ENCODE results near the gene RASGEF1C. TPM values are rescaled to one million over a fixed set of nuclear protein-coding genes. Genes with fewer than 3 reads are reported as not detected.

RASGEF1C gene
- total and polyA plus RNA-seq, 9 donors, result 2.3 to 5.3 (median 3.5) TPM

DNA sequence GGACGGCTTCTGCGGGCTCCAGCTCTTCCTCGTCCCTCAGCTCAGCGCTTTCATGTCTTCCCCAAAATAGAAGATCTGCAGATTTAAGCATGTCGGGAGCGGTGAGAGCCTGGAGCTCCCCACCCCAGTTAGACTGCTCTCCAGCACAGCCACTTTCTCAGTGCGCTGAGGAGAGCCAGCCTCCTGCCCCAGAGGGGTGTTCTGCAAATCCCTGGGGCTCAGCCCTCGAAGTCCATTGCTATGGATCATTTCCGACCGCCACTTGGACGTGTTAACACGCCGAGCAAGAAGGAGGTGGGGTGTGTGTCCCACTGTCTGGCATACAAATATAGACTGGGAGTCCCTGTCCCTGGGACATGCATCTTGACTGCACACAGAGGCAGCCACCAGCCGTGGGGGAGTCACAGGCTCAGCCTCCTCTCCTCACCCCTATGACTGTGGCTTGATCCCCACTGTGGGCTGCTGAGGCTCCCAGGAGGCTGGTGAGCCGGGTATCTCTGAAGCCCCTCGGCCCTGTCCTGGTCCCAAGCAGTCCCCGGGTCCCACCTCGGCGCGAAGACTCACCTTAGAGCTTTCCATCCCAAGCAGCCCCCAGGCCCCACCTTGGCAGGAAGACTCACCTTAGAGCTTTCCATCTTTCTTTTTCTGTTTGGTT, 107.4 kb downstream of the RASGEF1C start:
- H3K4me3 ChIP-seq (ENCODE audit: low read length), result no peak overlapping the region
- no peak for DNase-seq
- 80% methylated on average over 19 of the region's 20 CpGs for WGBS (ENCODE audit: insufficient coverage)
- H3K27ac ChIP-seq (ENCODE audit: low read length), result no peak overlapping the region
- H3K4me1 ChIP-seq (ENCODE audit: control insufficient read depth, insufficient read depth, low read length), result no peaks in the 10 kb centered on the region
- H3K27me3 ChIP-seq (ENCODE audit: control insufficient read depth, insufficient read depth, low read length), result no peaks in the 10 kb centered on the region
- peaks cover 5% of the 10 kb centered on the region for H3K9me3 ChIP-seq (replicated peaks; ENCODE audit: control insufficient read depth, low read depth, low read length)
- no peaks in the 10 kb centered on the region for H3K36me3 ChIP-seq (ENCODE audit: control insufficient read depth, insufficient read depth, low read length)

- no peaks in the 10 kb centered on the region for H3K27me3 ChIP-seq (ENCODE audit: control insufficient read depth, insufficient read depth, low read length)
- 63% methylated on average over 29 of the region's 29 CpGs for WGBS (ENCODE audit: insufficient coverage)
- no peak overlapping the region for H3K27ac ChIP-seq (ENCODE audit: low read length)
- no peaks in the 10 kb centered on the region for H3K4me1 ChIP-seq (ENCODE audit: control insufficient read depth, insufficient read depth, low read length)
- H3K36me3 ChIP-seq (ENCODE audit: control insufficient read depth, insufficient read depth, low read length), result no peaks in the 10 kb centered on the region
- no peak for DNase-seq
- H3K9me3 ChIP-seq (replicated peaks; ENCODE audit: control insufficient read depth, low read depth, low read length), result no peaks in the 10 kb centered on the region
- no peak overlapping the region for H3K4me3 ChIP-seq (ENCODE audit: low read length)
Observed at GRCh38 chr5:180100621-180101450, 108.2 kb downstream of the RASGEF1C start.

- no peak overlapping the region for H3K27ac ChIP-seq (ENCODE audit: low read length)
- H3K4me3 ChIP-seq (ENCODE audit: low read length), result no peak overlapping the region
- H3K9me3 ChIP-seq (replicated peaks; ENCODE audit: control insufficient read depth, low read depth, low read length), result no peaks in the 10 kb centered on the region
- no peaks in the 10 kb centered on the region for H3K4me1 ChIP-seq (ENCODE audit: control insufficient read depth, insufficient read depth, low read length)
- no peak for DNase-seq
- 84% methylated on average over 13 of the region's 18 CpGs for WGBS (ENCODE audit: insufficient coverage)
- no peaks in the 10 kb centered on the region for H3K27me3 ChIP-seq (ENCODE audit: control insufficient read depth, insufficient read depth, low read length)
- H3K36me3 ChIP-seq (ENCODE audit: control insufficient read depth, insufficient read depth, low read length), result no peaks in the 10 kb centered on the region
Observed at GRCh38 chr5:180099733-180100611, 109.0 kb downstream of the RASGEF1C start.

GRCh38 chr5:180098991-180099732, 109.8 kb downstream of the RASGEF1C start:
- DNase-seq, result no peak
- H3K4me1 ChIP-seq (ENCODE audit: control insufficient read depth, insufficient read depth, low read length), result no peaks in the 10 kb centered on the region
- WGBS (ENCODE audit: insufficient coverage), result 73% methylated on average over 15 of the region's 18 CpGs
- H3K27ac ChIP-seq (ENCODE audit: low read length), result no peak overlapping the region
- H3K4me3 ChIP-seq (ENCODE audit: low read length), result no peak overlapping the region
- H3K9me3 ChIP-seq (replicated peaks; ENCODE audit: control insufficient read depth, low read depth, low read length), result no peaks in the 10 kb centered on the region
- no peaks in the 10 kb centered on the region for H3K27me3 ChIP-seq (ENCODE audit: control insufficient read depth, insufficient read depth, low read length)
- H3K36me3 ChIP-seq (ENCODE audit: control insufficient read depth, insufficient read depth, low read length), result no peaks in the 10 kb centered on the region

DNA sequence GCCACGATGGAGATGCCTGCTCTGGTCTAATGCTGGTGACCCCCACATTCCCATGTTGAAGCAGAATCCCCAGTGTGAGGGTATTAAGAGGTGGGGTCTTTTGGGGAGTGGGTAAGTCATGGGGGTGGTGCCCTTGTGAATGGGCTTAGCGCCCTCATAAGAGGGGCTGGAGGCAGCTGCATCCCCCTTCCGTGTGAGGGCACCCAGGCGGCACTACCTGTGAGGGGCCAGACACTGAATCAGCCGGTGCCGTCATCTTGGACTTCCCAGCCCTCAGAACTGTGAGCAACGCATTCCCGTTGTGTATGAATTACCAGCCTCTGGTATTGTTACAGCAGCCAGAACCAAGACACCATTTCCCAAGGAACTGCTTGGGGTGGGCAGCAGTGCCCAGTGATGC, 110.5 kb downstream of the RASGEF1C start:
- no peak overlapping the region for H3K27ac ChIP-seq (ENCODE audit: low read length)
- no peaks in the 10 kb centered on the region for H3K27me3 ChIP-seq (ENCODE audit: control insufficient read depth, insufficient read depth, low read length)
- no peak overlapping the region for H3K4me3 ChIP-seq (ENCODE audit: low read length)
- 91% methylated on average over 7 of the region's 8 CpGs for WGBS (ENCODE audit: insufficient coverage)
- H3K4me1 ChIP-seq (ENCODE audit: control insufficient read depth, insufficient read depth, low read length), result no peaks in the 10 kb centered on the region
- DNase-seq, result no peak
- no peaks in the 10 kb centered on the region for H3K36me3 ChIP-seq (ENCODE audit: control insufficient read depth, insufficient read depth, low read length)
- no peaks in the 10 kb centered on the region for H3K9me3 ChIP-seq (replicated peaks; ENCODE audit: control insufficient read depth, low read depth, low read length)

- DNase-seq, result no peak
- Histone ChIP-seq H3K36me3 (ENCODE audit: control insufficient read depth, insufficient read depth, low read length) (no peaks in the 10 kb centered on the region), H3K4me1 (ENCODE audit: control insufficient read depth, insufficient read depth, low read length) (no peaks in the 10 kb centered on the region), H3K4me3 (ENCODE audit: low read length) (no peak overlapping the region), H3K9me3 (replicated peaks; ENCODE audit: control insufficient read depth, low read depth, low read length) (no peaks in the 10 kb centered on the region), H3K27me3 (ENCODE audit: control insufficient read depth, insufficient read depth, low read length) (no peaks in the 10 kb centered on the region), H3K27ac (ENCODE audit: low read length) (no peak overlapping the region)
- WGBS (ENCODE audit: insufficient coverage), result 65% methylated on average over 3 of the region's 5 CpGs
Observed at GRCh38 chr5:180097926-180098325, 111.1 kb downstream of the RASGEF1C start.

DNA sequence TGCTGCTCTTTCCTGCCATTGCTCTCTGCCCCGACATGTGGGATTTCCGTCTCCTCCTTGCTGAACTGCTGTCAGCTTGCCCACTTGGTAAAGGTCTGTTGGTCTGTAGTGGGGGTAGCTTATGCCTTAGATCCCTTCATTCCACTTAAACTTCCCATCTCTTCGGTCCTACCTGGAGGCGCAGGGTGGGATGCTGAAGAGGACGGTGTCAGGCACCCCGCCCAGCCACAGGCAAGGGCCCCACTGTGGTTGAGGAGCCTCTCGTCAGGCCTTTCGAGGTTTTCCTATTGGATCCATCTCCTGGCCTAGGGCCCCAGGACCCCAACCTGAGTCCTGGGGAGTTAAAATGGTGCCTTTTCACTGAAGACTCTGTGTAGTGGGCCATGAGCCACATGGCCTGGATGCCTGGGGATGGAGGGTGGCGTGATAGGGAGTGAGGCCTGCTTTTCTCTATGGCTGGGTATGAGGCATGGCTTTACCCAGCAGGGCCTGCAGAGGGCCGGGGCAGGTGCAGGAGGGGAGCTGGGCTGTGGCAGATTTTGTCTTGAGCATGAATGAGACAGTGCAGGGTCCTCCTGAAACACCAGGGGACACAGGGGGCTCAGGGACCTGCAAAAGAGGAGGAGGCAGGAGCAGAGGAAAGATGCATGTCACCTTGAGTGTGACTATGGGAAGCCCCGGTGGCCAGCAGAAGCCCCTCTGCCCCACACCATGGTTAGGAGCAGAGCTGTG, 111.7 kb downstream of the RASGEF1C start:
- Histone ChIP-seq H3K4me3 (ENCODE audit: low read length) (no peak overlapping the region), H3K27ac (ENCODE audit: low read length) (no peak overlapping the region), H3K4me1 (ENCODE audit: control insufficient read depth, insufficient read depth, low read length) (no peaks in the 10 kb centered on the region), H3K36me3 (ENCODE audit: control insufficient read depth, insufficient read depth, low read length) (no peaks in the 10 kb centered on the region), H3K27me3 (ENCODE audit: control insufficient read depth, insufficient read depth, low read length) (no peaks in the 10 kb centered on the region), H3K9me3 (replicated peaks; ENCODE audit: control insufficient read depth, low read depth, low read length) (no peaks in the 10 kb centered on the region)
- no peak for DNase-seq
- 86% methylated on average over 3 of the region's 11 CpGs for WGBS (ENCODE audit: insufficient coverage)

DNA sequence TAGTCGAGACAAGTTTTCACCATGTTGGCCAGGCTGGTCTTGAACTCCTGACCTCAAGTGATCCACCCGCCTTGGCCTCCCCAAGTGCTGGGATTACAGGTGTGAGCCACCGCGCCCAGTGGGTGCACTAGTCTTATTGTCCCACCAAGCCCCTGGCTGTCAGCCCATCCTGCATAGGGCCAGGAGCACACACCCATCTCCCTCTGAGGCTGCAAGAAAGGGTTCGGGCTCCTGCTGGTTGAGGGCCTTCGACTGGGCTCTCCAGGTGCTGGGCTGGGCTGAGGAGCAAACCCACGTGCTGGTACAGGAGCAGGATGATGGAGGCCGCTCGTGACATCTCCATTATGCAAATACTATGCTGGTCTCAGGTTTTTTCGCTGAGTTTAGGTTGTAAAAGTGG, 112.4 kb downstream of the RASGEF1C start:
- DNase-seq, result no peak
- Histone ChIP-seq H3K27me3 (ENCODE audit: control insufficient read depth, insufficient read depth, low read length) (no peaks in the 10 kb centered on the region), H3K4me3 (ENCODE audit: low read length) (no peak overlapping the region), H3K9me3 (replicated peaks; ENCODE audit: control insufficient read depth, low read depth, low read length) (no peaks in the 10 kb centered on the region), H3K27ac (ENCODE audit: low read length) (no peak overlapping the region), H3K36me3 (ENCODE audit: control insufficient read depth, insufficient read depth, low read length) (no peaks in the 10 kb centered on the region), H3K4me1 (ENCODE audit: control insufficient read depth, insufficient read depth, low read length) (no peaks in the 10 kb centered on the region)
- WGBS (ENCODE audit: insufficient coverage), result 96% methylated on average over 4 of the region's 10 CpGs

- WGBS (ENCODE audit: insufficient coverage), result 80% methylated on average over 2 of the region's 9 CpGs
- no peaks in the 10 kb centered on the region for H3K27me3 ChIP-seq (ENCODE audit: control insufficient read depth, insufficient read depth, low read length)
- peaks cover 6% of the 10 kb centered on the region for H3K4me1 ChIP-seq (ENCODE audit: control insufficient read depth, insufficient read depth, low read length)
- no peak overlapping the region for H3K4me3 ChIP-seq (ENCODE audit: low read length)
- no peaks in the 10 kb centered on the region for H3K9me3 ChIP-seq (replicated peaks; ENCODE audit: control insufficient read depth, low read depth, low read length)
- H3K36me3 ChIP-seq (ENCODE audit: control insufficient read depth, insufficient read depth, low read length), result no peaks in the 10 kb centered on the region
- DNase-seq, result no peak
- H3K27ac ChIP-seq (ENCODE audit: low read length), result no peak overlapping the region
Observed at GRCh38 chr5:180095545-180095944, 113.5 kb downstream of the RASGEF1C start.
